GM10847 (cell line): ENCODE measurements around the gene ARHGEF40.

Experiments used
- POLR2A ChIP-seq: IDR thresholded peaks from 2 replicates; pipeline ENCODE4 v1.6.1; 2011; ENCODE audit not compliant: insufficient read length; ENCODE audit errors: extremely low read depth

ARHGEF40 gene

GRCh38 chr14:21086908-21087293, 16.8 kb downstream of the ARHGEF40 start:
- no peak for TF ChIP-seq POLR2A

GRCh38 chr14:21087294-21088091, 17.4 kb downstream of the ARHGEF40 start:
- no peak for TF ChIP-seq POLR2A

- no peak for TF ChIP-seq POLR2A
Observed at GRCh38 chr14:21088687-21089086, 18.6 kb downstream of the ARHGEF40 start.

GRCh38 chr14:21089271-21089670, 19.2 kb downstream of the ARHGEF40 start:
- no peak for TF ChIP-seq POLR2A

- TF ChIP-seq POLR2A, result no peak
Observed at GRCh38 chr14:21089877-21090193, 19.7 kb downstream of the ARHGEF40 start.

- TF ChIP-seq POLR2A, result no peak
Observed at GRCh38 chr14:21090194-21090939, 20.3 kb downstream of the ARHGEF40 start.

- no peak for TF ChIP-seq POLR2A
Observed at GRCh38 chr14:21090940-21091663, 21.0 kb downstream of the ARHGEF40 start.

GRCh38 chr14:21091821-21092272, 21.7 kb downstream of the ARHGEF40 start:
- no peak for TF ChIP-seq POLR2A

GRCh38 chr14:21092273-21093011, 22.3 kb downstream of the ARHGEF40 start:
- TF ChIP-seq POLR2A, result no peak

GRCh38 chr14:21093018-21093417, 22.9 kb downstream of the ARHGEF40 start:
- TF ChIP-seq POLR2A, result no peak

- TF ChIP-seq POLR2A, result no peak
Observed at GRCh38 chr14:21093769-21094681, 23.9 kb downstream of the ARHGEF40 start.

- no peak for TF ChIP-seq POLR2A
Observed at GRCh38 chr14:21095430-21096205, 25.5 kb downstream of the ARHGEF40 start.

- no peak for TF ChIP-seq POLR2A
Observed at GRCh38 chr14:21096438-21096837, 26.3 kb downstream of the ARHGEF40 start.
